HCT116 (cell line): ENCODE measurements around the gene FAR1. TPM values are rescaled to one million over a fixed set of nuclear protein-coding genes. Genes with fewer than 3 reads are reported as not detected.

ENCODE experiments used
- ATAC-seq: fragments of 200-7000 bp; cut with Tn5 transposase; 2 replicates; pipeline ENCODE4 v1.9.1; 2020; ENCODE audit warnings: mild to moderate bottlenecking, moderate library complexity
- BruUV-seq: library from RNA; stranded (reverse); fragments of 400-500 nt; replicated peaks from 2 replicates; lab custom pipeline; 2021; lab: Mats Ljungman, UMichigan
- CTCF ChIA-PET: fragments of 300-600 bp; sonication (Branson Sonifier 250); formaldehyde crosslinking; loops from one replicate; lab custom pipeline; 2021; ENCODE audit warnings: antibody characterized with exemption; lab: Charles Lee
- POLR2A ChIA-PET: fragments of 300-600, 350-600 bp; sonication (Branson Sonifier 250); formaldehyde crosslinking; loops from one replicate; lab custom pipeline; 2021; ENCODE audit warnings: antibody characterized with exemption; lab: Charles Lee
- RAD21 ChIA-PET, 2 experiments: fragments of 300-600 bp; sonication (Branson Sonifier 250); formaldehyde crosslinking; loops; one replicate each; lab custom pipeline; 2023; ENCODE audit warnings: low total read pairs in 2 of 2; ENCODE audit not compliant: uncharacterized antibody in 2 of 2, unreplicated experiment in 2 of 2, low non-redundant PET in 1 of 2; lab: Charles Lee
- DNase-seq: peaks from one replicate; pipeline ENCODE4 v3.0.0-alpha.2; 2010; ENCODE audit warnings: low read depth, low spot score
- H2AFZ ChIP-seq: fragments of 200-600 bp; shearing (Covaris generic), sonication (generic); 2 replicates; pipeline ENCODE4 v1.6.1; 2017; ENCODE audit warnings: low read depth, mixed run types, mixed read lengths, antibody characterized with exemption, low read length; ENCODE audit not compliant: poor library complexity, severe bottlenecking
- H3K27ac ChIP-seq: 2 replicates; pipeline ENCODE4 v1.5.1; 2012; ENCODE audit warnings: low read depth, low read length
- H3K27me3 ChIP-seq: fragments of 200-600 bp; sonication (generic); 2 replicates; pipeline ENCODE4 v1.6.1; 2016; ENCODE audit warnings: mixed run types, low read length, mixed read lengths; ENCODE audit not compliant: insufficient read depth
- H3K36me3 ChIP-seq, 2 experiments: fragments of 200-500 bp in 1 of 2; fragments of 200-600 bp in 1 of 2; sonication (Bioruptor generic) in 1 of 2; sonication (generic) in 1 of 2; 2 replicates each; pipeline versions ENCODE4 v1.5.1 to v1.6.1; 2014 to 2016; ENCODE audit warnings: low read length in 2 of 2, inconsistent platforms in 1 of 2, mixed read lengths in 1 of 2, mixed run types in 1 of 2; ENCODE audit not compliant: insufficient read depth in 2 of 2, control insufficient read depth in 1 of 2
- H3K4me1 ChIP-seq, 2 experiments: fragments of 200-600 bp in 1 of 2; sonication (generic) in 1 of 2; 2 replicates each; pipeline versions ENCODE4 v1.5.1 to v1.6.1; 2012 to 2017; ENCODE audit warnings: low read length in 2 of 2, inconsistent platforms in 1 of 2, mild to moderate bottlenecking in 1 of 2, mixed read lengths in 1 of 2, mixed run types in 1 of 2, moderate library complexity in 1 of 2; ENCODE audit not compliant: insufficient read depth in 2 of 2, control insufficient read depth in 1 of 2
- H3K4me2 ChIP-seq: fragments of 200-600 bp; sonication (generic); 2 replicates; pipeline ENCODE4 v1.6.1; 2017; ENCODE audit warnings: mixed run types, low read length, mixed read lengths
- H3K4me3 ChIP-seq, 2 experiments: fragments of 200-600 bp in 1 of 2; sonication (generic) in 1 of 2; replicated peaks in 1 of 2; 2 replicates each; pipeline ENCODE4 v1.5.1; 2011 to 2016; ENCODE audit warnings: low read length in 2 of 2, control low read depth in 1 of 2, low read depth in 1 of 2, mild to moderate bottlenecking in 1 of 2, mixed read lengths in 1 of 2, mixed run types in 1 of 2
- H3K79me2 ChIP-seq: fragments of 200-600 bp; sonication (generic); 2 replicates; pipeline ENCODE4 v1.6.1; 2017; ENCODE audit warnings: mild to moderate bottlenecking, mixed run types, low read length, moderate library complexity, mixed read lengths; ENCODE audit not compliant: insufficient read depth
- H3K9ac ChIP-seq: fragments of 200-600 bp; sonication (generic); 2 replicates; pipeline ENCODE4 v1.6.1; 2016; ENCODE audit warnings: low read length, mixed read lengths
- H3K9me2 ChIP-seq: fragments of 200-600 bp; sonication (generic), shearing (Covaris generic); 2 replicates; pipeline ENCODE4 v1.6.1; 2017; ENCODE audit warnings: mixed run types, mild to moderate bottlenecking, moderate library complexity; ENCODE audit not compliant: insufficient read depth
- H3K9me3 ChIP-seq, 2 experiments: fragments of 200-500 bp in 1 of 2; fragments of 200-600 bp in 1 of 2; sonication (Bioruptor generic) in 1 of 2; sonication (generic) in 1 of 2; 2 replicates each; pipeline ENCODE4 v1.6.1; 2014 to 2017; ENCODE audit warnings: low read length in 2 of 2, mixed read lengths in 2 of 2, inconsistent platforms in 1 of 2, low read depth in 1 of 2, mild to moderate bottlenecking in 1 of 2, mixed run types in 1 of 2, moderate library complexity in 1 of 2; ENCODE audit not compliant: control insufficient read depth in 1 of 2, insufficient read depth in 1 of 2
- H4K20me1 ChIP-seq: fragments of 200-600 bp; sonication (generic), shearing (Covaris generic); 2 replicates; pipeline ENCODE4 v1.6.1; 2017; ENCODE audit warnings: mixed run types, mild to moderate bottlenecking, moderate library complexity; ENCODE audit not compliant: insufficient read depth
- CEBPB ChIP-seq: IDR thresholded peaks from 2 replicates; pipeline ENCODE4 v1.6.1; 2012; ENCODE audit warnings: low read depth
- EZH2 ChIP-seq: fragments of 200-600 bp; sonication (generic); IDR thresholded peaks from 2 replicates; pipeline ENCODE4 v1.6.1; 2017; ENCODE audit warnings: antibody characterized with exemption, mixed run types
- EZH2phosphoT487 ChIP-seq: fragments of 200-600 bp; IDR thresholded peaks from 2 replicates; pipeline ENCODE4 v1.6.1; 2018; ENCODE audit warnings: antibody characterized with exemption, borderline replicate concordance
- SIN3A ChIP-seq: IDR thresholded peaks from 2 replicates; pipeline ENCODE4 v1.6.1; 2012; ENCODE audit warnings: low read depth
- SP1 ChIP-seq: IDR thresholded peaks from 2 replicates; pipeline ENCODE4 v1.6.1; 2012; ENCODE audit warnings: low read depth
- YY1 ChIP-seq: IDR thresholded peaks from 2 replicates; pipeline ENCODE4 v1.6.1; 2011; ENCODE audit warnings: low read length, low read depth, moderate library complexity, mild to moderate bottlenecking; ENCODE audit not compliant: insufficient replicate concordance; ENCODE audit errors: extremely low read depth
- ZNF274 ChIP-seq: fragments of 200-500 bp; sonication (Bioruptor generic); IDR thresholded peaks from 2 replicates; pipeline ENCODE4 v1.6.1; 2014; ENCODE audit warnings: mild to moderate bottlenecking, low read depth, low read length, inconsistent platforms
- intact Hi-C: fragments of 100-400 bp; cut with micrococcal nuclease; formaldehyde crosslinking; loops from 2 replicates; pipeline ENCODE4 v1.10.0; 2022
- total RNA-seq: library from RNA; stranded (reverse); gene quantifications from one replicate; pipeline ENCODE4 v1.2.1, GENCODE V29; 2021; ENCODE audit not compliant: unreplicated experiment
- TF ChIP-seq, protein P1 (sequence below): IDR thresholded peaks from 2 replicates; pipeline ENCODE4 v1.6.1; 2011; ENCODE audit warnings: mild to moderate bottlenecking, low read length, moderate library complexity; ENCODE audit not compliant: insufficient replicate concordance; ENCODE audit errors: extremely low read depth
- TF ChIP-seq, protein P2 (sequence below): IDR thresholded peaks from 2 replicates; pipeline ENCODE4 v1.6.1; 2012

Gene FAR1
- total RNA-seq, 1 experiment from 2014 or later = 74.3 TPM

GRCh38 chr11:13638422-13638821 lies 30.0 kb upstream of the FAR1 start:
- TF ChIP-seq EZH2 (no peak), SP1 (no peak), CEBPB (no peak), YY1 (no peak), ZNF274 (no peak), EZH2phosphoT487 (no peak), SIN3A (no peak)
- TF ChIP-seq, protein P1, sequence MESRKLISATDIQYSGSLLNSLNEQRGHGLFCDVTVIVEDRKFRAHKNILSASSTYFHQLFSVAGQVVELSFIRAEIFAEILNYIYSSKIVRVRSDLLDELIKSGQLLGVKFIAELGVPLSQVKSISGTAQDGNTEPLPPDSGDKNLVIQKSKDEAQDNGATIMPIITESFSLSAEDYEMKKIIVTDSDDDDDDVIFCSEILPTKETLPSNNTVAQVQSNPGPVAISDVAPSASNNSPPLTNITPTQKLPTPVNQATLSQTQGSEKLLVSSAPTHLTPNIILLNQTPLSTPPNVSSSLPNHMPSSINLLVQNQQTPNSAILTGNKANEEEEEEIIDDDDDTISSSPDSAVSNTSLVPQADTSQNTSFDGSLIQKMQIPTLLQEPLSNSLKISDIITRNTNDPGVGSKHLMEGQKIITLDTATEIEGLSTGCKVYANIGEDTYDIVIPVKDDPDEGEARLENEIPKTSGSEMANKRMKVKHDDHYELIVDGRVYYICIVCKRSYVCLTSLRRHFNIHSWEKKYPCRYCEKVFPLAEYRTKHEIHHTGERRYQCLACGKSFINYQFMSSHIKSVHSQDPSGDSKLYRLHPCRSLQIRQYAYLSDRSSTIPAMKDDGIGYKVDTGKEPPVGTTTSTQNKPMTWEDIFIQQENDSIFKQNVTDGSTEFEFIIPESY = no peak
- TF ChIP-seq, protein P2, sequence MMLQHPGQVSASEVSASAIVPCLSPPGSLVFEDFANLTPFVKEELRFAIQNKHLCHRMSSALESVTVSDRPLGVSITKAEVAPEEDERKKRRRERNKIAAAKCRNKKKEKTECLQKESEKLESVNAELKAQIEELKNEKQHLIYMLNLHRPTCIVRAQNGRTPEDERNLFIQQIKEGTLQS = no peak
- TF ChIP-seq, all 23 proteins: peak for 0
- ATAC-seq = no peak
- H3K27ac ChIP-seq = no peak overlapping the region
- no peaks in the 10 kb centered on the region for H4K20me1 ChIP-seq
- no TSS peak for BruUV-seq
- RAD21 ChIA-PET = no interaction called here
- POLR2A ChIA-PET = no interaction called here
- H3K36me3 ChIP-seq = no peaks in the 10 kb centered on the region
- H3K9me3 ChIP-seq = no peaks in the 10 kb centered on the region
- H2AFZ ChIP-seq = no peak overlapping the region
- H3K4me1 ChIP-seq = no peaks in the 10 kb centered on the region
- 0 out of 2 replicates have a peak, but pooled peaks cover 3% of the 10 kb centered on the region for H3K9me2 ChIP-seq
- intact Hi-C loops = no loop called here
- CTCF ChIA-PET = no interaction called here
- H3K4me2 ChIP-seq = no peak overlapping the region
- no peaks in the 10 kb centered on the region for H3K79me2 ChIP-seq
- no peak overlapping the region for H3K9ac ChIP-seq
- H3K27me3 ChIP-seq = peaks cover 22% of the 10 kb centered on the region
- no peak for DNase-seq
- H3K4me3 ChIP-seq = no peak overlapping the region
